ENCODE data around the gene NSDHL. TPM values are rescaled to one million over a fixed set of nuclear protein-coding genes. Genes with fewer than 3 reads are reported as not detected.

Gene NSDHL
- total and polyA plus RNA-seq, 4 donors = 8.1 to 10.1 (median 9.7) TPM

DNA sequence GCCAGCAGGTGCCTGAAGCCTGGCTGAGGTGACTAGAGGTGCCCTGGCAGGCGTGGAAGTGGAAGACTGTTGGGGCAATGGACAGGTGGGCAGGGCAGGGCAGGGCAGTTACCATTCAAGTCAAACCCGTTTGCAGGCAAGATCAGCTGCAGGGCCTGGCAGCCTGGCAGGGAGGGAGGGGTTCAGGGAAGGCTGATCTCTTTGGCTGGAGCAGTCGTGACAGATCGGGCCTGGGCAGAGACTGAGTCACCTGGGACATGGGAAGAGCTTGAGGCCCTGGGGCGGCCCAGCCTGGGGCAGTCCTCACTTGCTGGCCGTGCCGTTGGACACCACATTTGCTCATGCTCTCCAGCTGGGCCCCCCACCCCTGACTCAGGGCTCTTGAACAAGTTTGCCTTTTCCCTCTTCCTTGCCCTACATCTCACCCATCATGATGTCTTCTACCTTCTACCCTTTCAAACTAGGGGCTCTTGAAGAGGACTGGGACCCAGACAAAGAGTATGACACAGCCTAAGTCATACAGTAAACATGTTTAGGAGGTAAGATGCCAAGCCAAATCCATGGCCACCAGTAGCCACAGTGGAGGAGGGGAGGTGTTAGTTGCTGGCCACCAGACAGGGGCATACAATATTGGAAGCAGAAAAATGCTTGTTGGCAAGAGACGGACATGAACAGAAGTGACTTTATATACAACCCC lies 65.0 kb downstream of the NSDHL start:
- ATAC-seq (ENCODE audit: low FRiP score) (no peak), DNase-seq (no peak)
- no peaks in the 10 kb centered on the region for H3K4me1 ChIP-seq (ENCODE audit: control insufficient read depth in 1 of 2, insufficient read depth in 2 of 2, low read length in 2 of 2)
- no peak overlapping the region for H3K27ac ChIP-seq (ENCODE audit: low read depth in 1 of 2, low read length in 2 of 2)
- intact Hi-C loops (cut with DNase I) = no loop called here
- H3K27me3 ChIP-seq (ENCODE audit: control insufficient read depth in 1 of 2, insufficient read depth in 2 of 2, low read length in 1 of 2) = no peaks in the 10 kb centered on the region
- H3K9me3 ChIP-seq (ENCODE audit: control insufficient read depth, low read length) = no peaks in the 10 kb centered on the region
- H3K4me3 ChIP-seq (ENCODE audit: low read length in 2 of 2) = no peak overlapping the region
- WGBS, 2 donors = 75 to 79% methylated on average over 8 of the region's 8 CpGs
- H3K36me3 ChIP-seq (ENCODE audit: control insufficient read depth in 1 of 2, insufficient read depth in 2 of 2, low read length in 1 of 2) = no peaks in the 10 kb centered on the region

- ATAC-seq (ENCODE audit: low FRiP score) (no peak), DNase-seq (no peak)
- Histone ChIP-seq H3K27ac (ENCODE audit: low read depth in 1 of 2, low read length in 2 of 2) (no peak overlapping the region), H3K36me3 (ENCODE audit: control insufficient read depth in 1 of 2, insufficient read depth in 2 of 2, low read length in 1 of 2) (no peaks in the 10 kb centered on the region), H3K4me1 (ENCODE audit: control insufficient read depth in 1 of 2, insufficient read depth in 2 of 2, low read length in 2 of 2) (no peaks in the 10 kb centered on the region), H3K4me3 (ENCODE audit: low read length in 2 of 2) (no peak overlapping the region), H3K27me3 (ENCODE audit: control insufficient read depth in 1 of 2, insufficient read depth in 2 of 2, low read length in 1 of 2) (no peaks in the 10 kb centered on the region), H3K9me3 (ENCODE audit: control insufficient read depth, low read length) (no peaks in the 10 kb centered on the region)
- WGBS, 2 donors = 79 to 80% methylated on average over 8 of the region's 8 CpGs
- intact Hi-C loops (cut with DNase I) = no loop called here
Observed at GRCh38 chrX:152896450-152896849, 65.6 kb downstream of the NSDHL start.

- ATAC-seq (ENCODE audit: low FRiP score) = no peak
- WGBS, 2 donors = 15 to 46% methylated on average over 47 to 64 of the region's 64 CpGs
- H3K27ac ChIP-seq (ENCODE audit: low read depth in 1 of 2, low read length in 2 of 2) = no peak within 1 kb of the TSS
Observed at GRCh38 chrX:152897222-152898131, 66.6 kb downstream of the NSDHL start, which contains the start of gene ZNF185. TSS of gene ZNF185 (plus strand) at chrX:152898067. CDS start at chrX:152914490, 16,423 bp downstream.

GRCh38 chrX:152898442-152898841 lies 67.6 kb downstream of the NSDHL start:
- Histone ChIP-seq H3K4me1 (ENCODE audit: control insufficient read depth in 1 of 2, insufficient read depth in 2 of 2, low read length in 2 of 2) (no peaks in the 10 kb centered on the region), H3K9me3 (ENCODE audit: control insufficient read depth, low read length) (no peaks in the 10 kb centered on the region), H3K27ac (ENCODE audit: low read depth in 1 of 2, low read length in 2 of 2) (no peak overlapping the region), H3K36me3 (ENCODE audit: control insufficient read depth in 1 of 2, insufficient read depth in 2 of 2, low read length in 1 of 2) (no peaks in the 10 kb centered on the region), H3K4me3 (ENCODE audit: low read length in 2 of 2) (peak overlapping the region; percentile 18 to 35), H3K27me3 (ENCODE audit: control insufficient read depth in 1 of 2, insufficient read depth in 2 of 2, low read length in 1 of 2) (no peaks in the 10 kb centered on the region)
- intact Hi-C loops (cut with DNase I) = no loop called here
- 53 to 65% methylated on average over 10 of the region's 10 CpGs for WGBS, 2 donors
- ATAC-seq (ENCODE audit: low FRiP score) (no peak), DNase-seq (no peak)

More at GRCh38 chrX:152897222-152898131, 66.6 kb downstream of the NSDHL start, which contains the start of gene ZNF185:
- H3K27me3 ChIP-seq (ENCODE audit: control insufficient read depth in 1 of 2, insufficient read depth in 2 of 2, low read length in 1 of 2) = no peaks in the 10 kb centered on the region
- intact Hi-C loops (cut with DNase I) = no loop called here
- no peaks in the 10 kb centered on the region for H3K9me3 ChIP-seq (ENCODE audit: control insufficient read depth, low read length)
- H3K36me3 ChIP-seq (ENCODE audit: control insufficient read depth in 1 of 2, insufficient read depth in 2 of 2, low read length in 1 of 2) = no peaks in the 10 kb centered on the region
- H3K4me1 ChIP-seq (ENCODE audit: control insufficient read depth in 1 of 2, insufficient read depth in 2 of 2, low read length in 2 of 2) = no peaks in the 10 kb centered on the region
- no peak for DNase-seq
- H3K4me3 ChIP-seq (ENCODE audit: low read length in 2 of 2) = peak within 1 kb of the TSS; percentile 18 to 35

DNA sequence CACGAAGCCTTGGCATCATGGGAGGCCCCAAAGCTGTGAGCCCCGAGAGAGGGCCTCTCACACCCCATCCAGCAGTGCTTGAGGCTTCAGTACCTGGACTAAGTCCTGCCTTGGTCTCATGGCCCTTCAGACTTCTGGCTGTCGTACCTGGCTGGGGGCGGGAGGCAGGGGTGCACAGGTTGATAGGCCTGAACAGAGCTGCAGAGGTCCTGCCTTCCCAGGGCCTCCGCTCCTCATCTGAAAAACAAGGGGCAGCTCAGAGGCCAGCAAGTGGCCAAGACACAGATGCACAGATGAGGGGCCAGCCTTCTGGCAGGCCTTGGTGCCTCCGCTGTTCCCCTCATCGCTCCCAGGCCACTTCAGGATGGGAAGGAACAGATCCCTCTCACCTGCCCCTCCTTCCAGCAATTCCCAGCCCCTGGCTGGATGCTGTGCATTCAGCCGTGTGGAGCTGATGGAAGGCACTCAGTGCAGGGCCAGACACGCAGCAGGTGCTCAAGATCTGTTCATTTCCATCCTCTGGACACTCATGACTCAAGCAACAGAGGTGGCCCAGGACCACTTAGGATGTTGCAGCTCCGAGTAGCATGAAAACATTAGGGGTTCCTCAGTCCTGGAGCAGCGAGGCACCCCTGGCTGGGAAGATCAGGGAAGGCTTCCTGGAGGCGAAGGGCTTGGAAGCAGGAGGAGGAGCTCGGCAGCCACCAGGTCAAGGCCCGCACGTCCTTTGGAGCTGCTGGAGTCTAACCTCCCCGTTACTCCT lies 68.4 kb downstream of the NSDHL start:
- WGBS, 2 donors = 81 to 89% methylated on average over 16 of the region's 16 CpGs
- no peaks in the 10 kb centered on the region for H3K9me3 ChIP-seq (ENCODE audit: control insufficient read depth, low read length)
- intact Hi-C loops (cut with DNase I) = no loop called here
- H3K4me1 ChIP-seq (ENCODE audit: control insufficient read depth in 1 of 2, insufficient read depth in 2 of 2, low read length in 2 of 2) = no peaks in the 10 kb centered on the region
- no peaks in the 10 kb centered on the region for H3K36me3 ChIP-seq (ENCODE audit: control insufficient read depth in 1 of 2, insufficient read depth in 2 of 2, low read length in 1 of 2)
- H3K27me3 ChIP-seq (ENCODE audit: control insufficient read depth in 1 of 2, insufficient read depth in 2 of 2, low read length in 1 of 2) = no peaks in the 10 kb centered on the region
- no peak overlapping the region for H3K27ac ChIP-seq (ENCODE audit: low read depth in 1 of 2, low read length in 2 of 2)
- DNase-seq (no peak), ATAC-seq (ENCODE audit: low FRiP score) (no peak)
- no peak overlapping the region for H3K4me3 ChIP-seq (ENCODE audit: low read length in 2 of 2)

- intact Hi-C loops (cut with DNase I) = no loop called here
- peak overlapping the region in 1 of 2 donors; percentile 26 for H3K27ac ChIP-seq (ENCODE audit: low read depth in 1 of 2, low read length in 2 of 2)
- H3K9me3 ChIP-seq (ENCODE audit: control insufficient read depth, low read length) = no peaks in the 10 kb centered on the region
- no peaks in the 10 kb centered on the region for H3K27me3 ChIP-seq (ENCODE audit: control insufficient read depth in 1 of 2, insufficient read depth in 2 of 2, low read length in 1 of 2)
- ATAC-seq (ENCODE audit: low FRiP score) = no peak
- no peak for DNase-seq
- H3K4me1 ChIP-seq (ENCODE audit: control insufficient read depth in 1 of 2, insufficient read depth in 2 of 2, low read length in 2 of 2) = no peaks in the 10 kb centered on the region
- no peaks in the 10 kb centered on the region for H3K36me3 ChIP-seq (ENCODE audit: control insufficient read depth in 1 of 2, insufficient read depth in 2 of 2, low read length in 1 of 2)
- WGBS, 2 donors = 28 to 35% methylated on average over 12 of the region's 12 CpGs
- H3K4me3 ChIP-seq (ENCODE audit: low read length in 2 of 2) = no peak overlapping the region
Observed at GRCh38 chrX:152899874-152900719, 69.2 kb downstream of the NSDHL start.

GRCh38 chrX:152900937-152901445 lies 70.1 kb downstream of the NSDHL start:
- Histone ChIP-seq H3K27me3 (ENCODE audit: control insufficient read depth in 1 of 2, insufficient read depth in 2 of 2, low read length in 1 of 2) (no peaks in the 10 kb centered on the region), H3K4me1 (ENCODE audit: control insufficient read depth in 1 of 2, insufficient read depth in 2 of 2, low read length in 2 of 2) (no peaks in the 10 kb centered on the region), H3K4me3 (ENCODE audit: low read length in 2 of 2) (no peak overlapping the region), H3K27ac (ENCODE audit: low read depth in 1 of 2, low read length in 2 of 2) (no peak overlapping the region), H3K9me3 (ENCODE audit: control insufficient read depth, low read length) (no peaks in the 10 kb centered on the region), H3K36me3 (ENCODE audit: control insufficient read depth in 1 of 2, insufficient read depth in 2 of 2, low read length in 1 of 2) (no peaks in the 10 kb centered on the region)
- DNase-seq (no peak), ATAC-seq (ENCODE audit: low FRiP score) (no peak)
- 88 to 94% methylated on average over 8 of the region's 8 CpGs for WGBS, 2 donors
- intact Hi-C loops (cut with DNase I) = no loop called here
